ENCODE data around the gene AIP. TPM values are rescaled to one million over a fixed set of nuclear protein-coding genes. Genes with fewer than 3 reads are reported as not detected.

The AIP gene
- total RNA-seq, 4 donors from 2014 or later = 88.2 to 117 (median 96.0) TPM

GRCh38 chr11:67453816-67454732 lies 28.8 kb upstream of the AIP start:
- Histone ChIP-seq H3K9me3 (no peaks in the 10 kb centered on the region), H3K4me1 (no peaks in the 10 kb centered on the region), H3K27ac (no peak overlapping the region), H3K36me3 (no peaks in the 10 kb centered on the region), H3K27me3 (no peaks in the 10 kb centered on the region), H3K4me3 (no peak overlapping the region)
- WGBS, 2 donors = 81 to 91% methylated on average over 14 to 17 of the region's 21 CpGs
- TF ChIP-seq POLR2A (IDR thresholded peaks at IDR 0.05) = no peak
- no peak for TF ChIP-seq EP300 (IDR thresholded peaks at IDR 0.05)
- no peak for TF ChIP-seq CTCF (IDR thresholded peaks at IDR 0.05)
- DNase-seq (ENCODE audit: low spot score in 2 of 2) = no peak

- no peaks in the 10 kb centered on the region for H3K27me3 ChIP-seq
- TF ChIP-seq POLR2A (IDR thresholded peaks at IDR 0.05) (no peak), CTCF (IDR thresholded peaks at IDR 0.05) (no peak), EP300 (IDR thresholded peaks at IDR 0.05) (no peak)
- H3K9me3 ChIP-seq = no peaks in the 10 kb centered on the region
- H3K4me1 ChIP-seq = peaks cover 0 to 5% (median 0%) of the 10 kb centered on the region in 4 donors
- WGBS, 2 donors = 93 to 98% methylated on average over 3 of the region's 3 CpGs
- no peaks in the 10 kb centered on the region for H3K36me3 ChIP-seq
- DNase-seq (ENCODE audit: low spot score in 2 of 2) = no peak
- no peak within 1 kb of the TSS for H3K4me3 ChIP-seq
- no peak within 1 kb of the TSS for H3K27ac ChIP-seq
These were observed 27.8 kb upstream of the AIP start, which contains the start of gene CABP4 for GRCh38 chr11:67455054-67455453. TSS of gene CABP4 (plus strand) at chr11:67455354. CDS start at chr11:67455424, 70 bp downstream.

DNA sequence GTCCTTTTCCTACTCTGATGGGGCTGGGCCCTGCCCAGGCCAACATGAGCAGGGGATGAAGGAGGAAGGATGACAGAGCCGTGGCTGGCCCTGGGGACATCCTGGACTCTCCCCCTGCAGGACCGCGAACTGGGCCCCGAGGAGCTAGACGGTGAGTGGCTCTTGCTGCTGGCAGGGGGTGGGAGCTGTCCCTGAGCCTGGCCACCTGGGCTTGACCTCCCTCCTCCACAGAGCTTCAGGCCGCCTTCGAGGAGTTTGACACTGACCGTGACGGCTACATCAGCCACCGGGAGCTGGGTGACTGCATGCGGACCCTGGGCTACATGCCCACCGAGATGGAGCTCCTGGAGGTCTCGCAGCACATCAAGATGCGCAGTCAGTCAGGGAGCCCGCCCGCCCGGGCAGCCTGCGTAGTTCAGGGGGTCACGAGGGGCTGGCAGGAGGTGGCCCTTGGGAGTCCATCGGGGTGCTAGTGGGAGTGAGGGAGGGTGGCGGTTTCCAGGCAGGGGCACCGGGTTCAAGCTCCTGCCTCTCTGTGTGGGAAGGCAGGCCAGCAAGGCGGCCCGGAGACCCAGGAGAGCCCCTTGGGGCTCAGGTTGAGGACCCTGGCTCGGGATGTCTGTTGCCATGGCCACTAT lies 26.6 kb upstream of the AIP start:
- no peaks in the 10 kb centered on the region for H3K9me3 ChIP-seq
- TF ChIP-seq CTCF (IDR thresholded peaks at IDR 0.05) (no peak), EP300 (IDR thresholded peaks at IDR 0.05) (no peak), POLR2A (IDR thresholded peaks at IDR 0.05) (no peak)
- H3K4me1 ChIP-seq = peaks cover 0 to 5% (median 0%) of the 10 kb centered on the region in 4 donors
- H3K4me3 ChIP-seq = no peak overlapping the region
- H3K27me3 ChIP-seq = no peaks in the 10 kb centered on the region
- DNase-seq (ENCODE audit: low spot score in 2 of 2) = no peak
- no peak overlapping the region for H3K27ac ChIP-seq
- 71 to 75% methylated on average over 9 to 25 of the region's 25 CpGs for WGBS, 2 donors
- no peaks in the 10 kb centered on the region for H3K36me3 ChIP-seq

- Histone ChIP-seq H3K27ac (no peak overlapping the region), H3K9me3 (no peaks in the 10 kb centered on the region), H3K4me3 (no peak overlapping the region), H3K4me1 (peaks cover 0 to 5% (median 0%) of the 10 kb centered on the region in 4 donors), H3K27me3 (no peaks in the 10 kb centered on the region), H3K36me3 (no peaks in the 10 kb centered on the region)
- TF ChIP-seq CTCF (IDR thresholded peaks at IDR 0.05) (no peak), POLR2A (IDR thresholded peaks at IDR 0.05) (no peak)
- DNase-seq (ENCODE audit: low spot score in 2 of 2) = no peak
- 89 to 91% methylated on average over 12 of the region's 12 CpGs for WGBS, 2 donors
These were observed 25.4 kb upstream of the AIP start for GRCh38 chr11:67457453-67457852.

DNA sequence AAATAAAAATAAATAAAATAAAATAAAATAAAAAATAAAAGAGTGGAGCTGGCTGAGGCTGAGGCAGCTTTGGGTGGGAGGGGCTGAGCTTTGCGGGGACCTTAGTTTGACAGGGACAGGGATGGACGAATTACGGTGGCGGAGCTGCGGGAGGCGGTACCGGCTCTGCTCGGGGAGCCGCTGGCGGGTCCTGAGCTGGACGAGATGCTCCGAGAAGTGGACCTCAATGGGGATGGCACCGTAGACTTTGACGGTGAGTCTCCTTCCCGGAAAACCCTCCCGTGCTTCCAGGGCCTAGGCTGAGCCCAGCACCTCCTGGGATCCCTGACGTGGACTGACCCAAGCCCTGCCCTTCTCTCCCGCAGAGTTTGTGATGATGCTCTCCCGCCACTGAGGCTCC lies 24.6 kb upstream of the AIP start:
- Histone ChIP-seq H3K36me3 (no peaks in the 10 kb centered on the region), H3K27me3 (no peaks in the 10 kb centered on the region), H3K4me3 (no peak overlapping the region), H3K27ac (no peak overlapping the region), H3K9me3 (no peaks in the 10 kb centered on the region), H3K4me1 (peaks cover 0 to 5% (median 0%) of the 10 kb centered on the region in 4 donors)
- 79 to 84% methylated on average over 19 of the region's 19 CpGs for WGBS, 2 donors
- TF ChIP-seq EP300 (IDR thresholded peaks at IDR 0.05) = no peak
- TF ChIP-seq POLR2A (IDR thresholded peaks at IDR 0.05) = no peak
- TF ChIP-seq CTCF (IDR thresholded peaks at IDR 0.05) = no peak
- DNase-seq (ENCODE audit: low spot score in 2 of 2) = no peak
